Measurements from ENCODE around the gene MYOF.

Gene MYOF

GRCh38 chr10:93482145-93482834 is at the start of gene MYOF:
Gene MYOF (minus strand): TSS chr10:93482334. CDS start chr10:93482194, 140 bp downstream.
- peak; percentile 17 for DNase-seq (ENCODE audit: low read depth)

- DNase-seq (ENCODE audit: low read depth), result no peak
These were observed 36.4 kb upstream of the MYOF start for GRCh38 chr10:93518531-93518930.

- no peak for DNase-seq (ENCODE audit: low read depth)
These were observed 33.9 kb upstream of the MYOF start for GRCh38 chr10:93516006-93516380.

- DNase-seq (ENCODE audit: low read depth), result no peak
These were observed 33.2 kb upstream of the MYOF start for GRCh38 chr10:93515071-93516005.

- no peak for DNase-seq (ENCODE audit: low read depth)
These were observed 32.4 kb upstream of the MYOF start for GRCh38 chr10:93514521-93514920.

GRCh38 chr10:93513091-93513490 is 31.0 kb upstream of the MYOF start:
- no peak for DNase-seq (ENCODE audit: low read depth)

GRCh38 chr10:93512565-93512964 is 30.4 kb upstream of the MYOF start:
- DNase-seq (ENCODE audit: low read depth), result no peak

- no peak for DNase-seq (ENCODE audit: low read depth)
These were observed 27.7 kb upstream of the MYOF start for GRCh38 chr10:93509816-93510215.

GRCh38 chr10:93505075-93505474 is 22.9 kb upstream of the MYOF start:
- DNase-seq (ENCODE audit: low read depth), result no peak

- no peak for DNase-seq (ENCODE audit: low read depth)
These were observed 20.9 kb upstream of the MYOF start for GRCh38 chr10:93503075-93503474.

- DNase-seq (ENCODE audit: low read depth), result no peak
These were observed 19.5 kb upstream of the MYOF start for GRCh38 chr10:93501650-93502049.

GRCh38 chr10:93498166-93498565 is 16.0 kb upstream of the MYOF start:
- DNase-seq (ENCODE audit: low read depth), result no peak

- DNase-seq (ENCODE audit: low read depth), result peak; percentile 92
These were observed 14.3 kb upstream of the MYOF start, which contains the start of gene CEP55 for GRCh38 chr10:93496322-93497041. Gene CEP55 (plus strand): TSS chr10:93496612. CDS start chr10:93500052, 3,440 bp downstream.

GRCh38 chr10:93495654-93496321 is 13.7 kb upstream of the MYOF start:
- no peak for DNase-seq (ENCODE audit: low read depth)

GRCh38 chr10:93494494-93494893 is 12.4 kb upstream of the MYOF start:
- DNase-seq (ENCODE audit: low read depth), result no peak

- no peak for DNase-seq (ENCODE audit: low read depth)
These were observed 11.0 kb upstream of the MYOF start for GRCh38 chr10:93493162-93493561.

GRCh38 chr10:93491602-93492121 is 9.5 kb upstream of the MYOF start:
- DNase-seq (ENCODE audit: low read depth), result no peak

- DNase-seq (ENCODE audit: low read depth), result no peak
These were observed 6.9 kb upstream of the MYOF start for GRCh38 chr10:93488956-93489528.

- no peak for DNase-seq (ENCODE audit: low read depth)
These were observed 3.6 kb upstream of the MYOF start for GRCh38 chr10:93485690-93486089.

GRCh38 chr10:93481637-93482144 is 443 bp downstream of the MYOF start:
- DNase-seq (ENCODE audit: low read depth), result no peak

GRCh38 chr10:93478873-93479272 is 3.3 kb downstream of the MYOF start:
- no peak for DNase-seq (ENCODE audit: low read depth)
